ENCODE data around the gene TUBA4B.
A peak's percentile ranks its signal among the peaks of the same experiment; 100 is the strongest.

Gene TUBA4B

DNA sequence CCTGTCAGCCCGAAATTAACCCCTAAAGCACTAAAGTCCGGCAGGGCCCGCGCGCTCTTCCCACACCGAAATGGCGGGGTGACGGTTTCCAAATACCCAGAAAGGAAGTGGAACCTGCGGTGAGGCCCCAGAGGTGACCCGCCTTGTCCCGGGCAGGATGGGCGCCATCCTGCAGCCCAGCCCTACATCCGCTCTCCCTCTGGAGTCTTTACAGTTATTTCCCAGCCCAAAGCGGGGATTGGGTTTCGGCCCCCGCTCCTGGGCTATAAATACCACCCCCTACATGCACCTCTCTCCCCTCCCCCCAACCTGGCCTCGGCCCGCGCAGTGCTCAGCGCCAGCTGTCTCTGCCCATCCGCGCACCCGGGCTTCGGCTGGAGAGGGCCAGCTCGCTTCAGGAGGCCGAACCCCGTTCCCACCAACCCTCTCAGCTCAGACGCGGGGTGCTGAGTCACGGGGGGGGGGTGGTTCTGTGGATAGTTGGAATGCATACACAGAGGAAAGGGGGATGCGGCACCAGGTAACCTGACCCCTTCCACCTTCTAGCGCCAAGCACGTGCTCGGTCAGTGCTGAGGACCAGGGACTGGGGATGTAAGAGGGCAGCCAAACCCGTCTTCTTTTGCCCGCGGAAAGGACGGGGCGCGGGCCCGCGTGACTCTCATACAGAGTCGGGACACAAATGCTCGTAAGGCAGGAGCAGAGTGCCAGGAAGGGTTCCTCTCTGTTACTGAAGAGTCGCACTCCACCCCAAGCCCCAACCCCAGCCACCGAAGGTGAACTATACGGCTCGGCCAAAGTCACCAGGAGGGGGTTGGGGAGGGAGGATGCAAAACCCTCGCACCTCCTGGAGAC, at the start of gene TUBA4B:
TUBA4B (plus strand) TSS at position 344 of the 853 bp plus-strand sequence; CDS start at position 509, 165 bp downstream.
- TF ChIP-seq, protein P1, sequence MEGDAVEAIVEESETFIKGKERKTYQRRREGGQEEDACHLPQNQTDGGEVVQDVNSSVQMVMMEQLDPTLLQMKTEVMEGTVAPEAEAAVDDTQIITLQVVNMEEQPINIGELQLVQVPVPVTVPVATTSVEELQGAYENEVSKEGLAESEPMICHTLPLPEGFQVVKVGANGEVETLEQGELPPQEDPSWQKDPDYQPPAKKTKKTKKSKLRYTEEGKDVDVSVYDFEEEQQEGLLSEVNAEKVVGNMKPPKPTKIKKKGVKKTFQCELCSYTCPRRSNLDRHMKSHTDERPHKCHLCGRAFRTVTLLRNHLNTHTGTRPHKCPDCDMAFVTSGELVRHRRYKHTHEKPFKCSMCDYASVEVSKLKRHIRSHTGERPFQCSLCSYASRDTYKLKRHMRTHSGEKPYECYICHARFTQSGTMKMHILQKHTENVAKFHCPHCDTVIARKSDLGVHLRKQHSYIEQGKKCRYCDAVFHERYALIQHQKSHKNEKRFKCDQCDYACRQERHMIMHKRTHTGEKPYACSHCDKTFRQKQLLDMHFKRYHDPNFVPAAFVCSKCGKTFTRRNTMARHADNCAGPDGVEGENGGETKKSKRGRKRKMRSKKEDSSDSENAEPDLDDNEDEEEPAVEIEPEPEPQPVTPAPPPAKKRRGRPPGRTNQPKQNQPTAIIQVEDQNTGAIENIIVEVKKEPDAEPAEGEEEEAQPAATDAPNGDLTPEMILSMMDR (conservative IDR thresholded peaks at IDR 0.05; ENCODE audit: low read length) = no peak
- H3K4me3 ChIP-seq (ENCODE audit: low read length) = peak within 1 kb of the TSS; percentile 67
- no peak for DNase-seq (ENCODE audit: low read depth)

DNA sequence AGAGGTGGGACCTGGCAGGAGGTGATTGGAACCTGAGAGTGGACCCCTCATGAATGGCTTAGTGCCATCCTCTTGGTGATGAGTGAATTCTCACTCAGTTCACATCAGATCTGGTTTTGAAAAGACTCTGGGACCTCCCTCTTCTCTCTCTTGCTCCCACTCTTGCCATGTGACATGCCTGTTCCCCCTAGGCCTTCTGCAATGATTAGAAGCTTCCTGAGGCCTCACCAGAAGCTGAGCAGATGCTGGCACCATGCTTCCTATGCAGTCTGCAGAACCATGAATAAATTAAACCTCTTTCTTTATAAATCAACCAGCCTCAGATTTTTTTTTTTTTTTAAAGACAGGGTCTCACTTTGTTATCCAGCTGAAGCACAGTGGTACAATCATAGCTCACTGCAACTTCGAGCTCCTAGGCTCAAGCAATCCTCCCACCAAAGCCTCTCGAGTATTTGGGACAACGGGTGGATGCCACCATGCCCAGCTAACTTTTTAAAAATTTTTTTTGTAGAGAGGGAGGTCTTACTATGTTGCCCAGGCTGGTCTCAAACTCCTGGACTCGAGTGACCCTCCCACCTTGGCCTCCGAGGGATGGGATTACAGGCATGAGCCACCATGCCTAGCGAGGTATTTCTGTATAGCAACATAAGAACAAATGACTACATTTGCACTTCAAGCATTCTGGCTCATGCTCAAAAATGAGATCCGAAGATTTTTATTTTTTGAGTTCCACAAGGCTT, 48.4 kb upstream of the TUBA4B start:
- TF ChIP-seq, protein P1 (conservative IDR thresholded peaks at IDR 0.05; ENCODE audit: low read length) = no peak
- no peak for DNase-seq (ENCODE audit: low read depth)
- no peak overlapping the region for H3K4me3 ChIP-seq (ENCODE audit: low read length)

DNA sequence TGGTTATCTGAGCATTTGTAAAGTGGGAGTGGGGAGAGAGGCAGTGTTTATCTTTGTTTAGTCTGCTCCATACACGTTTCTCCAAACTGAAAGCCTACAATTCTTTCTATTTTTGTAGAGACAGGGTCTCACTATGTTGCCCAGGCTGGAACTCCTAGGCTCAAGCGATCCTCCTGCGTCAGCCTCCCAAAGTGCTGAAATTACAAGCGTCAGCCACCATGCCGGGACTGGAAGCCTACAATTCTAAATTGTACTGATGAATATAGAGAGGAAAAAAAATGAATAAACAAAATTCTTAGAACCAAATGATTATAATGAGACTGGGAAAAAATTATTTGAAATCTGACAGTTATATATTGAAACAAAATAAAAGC, 47.9 kb upstream of the TUBA4B start:
- no peak overlapping the region for H3K4me3 ChIP-seq (ENCODE audit: low read length)
- TF ChIP-seq, protein P1 (conservative IDR thresholded peaks at IDR 0.05; ENCODE audit: low read length) = no peak

DNA sequence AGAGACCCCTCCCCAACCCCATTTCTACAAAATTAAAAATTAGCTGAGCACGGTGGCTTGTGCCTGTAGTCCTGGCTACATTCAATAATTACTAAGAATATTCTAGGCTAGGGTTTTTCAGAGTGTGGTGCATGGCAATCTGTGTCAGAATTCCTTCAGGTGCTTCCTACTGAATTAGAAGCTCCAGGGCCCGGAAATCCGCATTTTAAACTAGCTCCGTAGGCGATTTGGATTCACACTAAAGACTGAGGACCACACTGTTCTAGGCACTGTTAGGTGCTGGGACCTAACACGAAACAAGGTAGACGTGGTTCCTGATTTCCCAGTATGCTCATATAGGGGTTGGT, 47.1 kb upstream of the TUBA4B start:
- TF ChIP-seq, protein P1 (conservative IDR thresholded peaks at IDR 0.05; ENCODE audit: low read length) = no peak
- H3K4me3 ChIP-seq (ENCODE audit: low read length) = peak overlapping the region; percentile 83
- no peak for DNase-seq (ENCODE audit: low read depth)

More for the DNA sequence above, 47.9 kb upstream of the TUBA4B start:
- DNase-seq (ENCODE audit: low read depth) = no peak

DNA sequence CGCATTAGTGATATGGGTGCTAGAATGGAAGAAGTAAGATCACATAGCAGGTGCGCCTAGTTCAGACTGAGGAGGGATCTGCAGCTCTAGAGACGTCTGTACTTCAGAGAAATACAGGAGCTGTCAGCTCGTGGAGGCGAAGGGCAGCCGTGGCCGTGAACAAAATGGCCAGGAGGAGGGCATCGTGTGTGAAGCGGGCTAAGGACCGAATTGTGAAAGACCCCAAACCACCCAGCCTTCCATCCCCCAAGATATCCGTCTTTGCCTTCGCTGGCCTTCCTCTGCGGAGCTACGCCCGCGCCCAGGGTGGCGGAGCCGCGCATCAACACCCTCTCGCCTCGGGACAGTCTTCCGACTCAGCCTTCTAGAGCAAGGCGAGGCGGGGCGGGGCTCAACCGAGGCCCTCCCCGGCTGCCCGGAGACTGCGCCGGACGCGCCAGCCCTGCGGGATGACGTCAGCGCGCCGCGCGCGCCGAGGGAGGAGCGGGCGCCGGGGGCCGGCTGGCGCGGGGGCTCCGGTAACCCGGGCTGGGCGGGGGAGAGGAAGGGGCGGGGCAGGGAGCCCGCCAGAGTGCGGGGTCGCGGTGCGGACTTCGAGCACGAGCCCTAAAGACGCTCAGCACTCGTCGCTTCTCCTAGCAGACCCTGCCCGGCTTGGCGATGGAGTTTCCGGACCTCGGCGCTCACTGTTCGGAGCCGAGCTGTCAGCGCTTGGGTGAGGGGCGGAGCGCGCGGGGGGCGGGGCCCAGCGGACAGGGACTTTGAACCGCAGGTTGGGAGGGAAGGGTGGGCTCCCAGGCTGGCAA, 46.5 kb upstream of the TUBA4B start, which contains the start of gene ZFAND2B:
ZFAND2B (plus strand) TSS at position 455 of the 806 bp plus-strand sequence; CDS start at position 661, 206 bp downstream.
- H3K4me3 ChIP-seq (ENCODE audit: low read length) = peak within 1 kb of the TSS; percentile 85
- TF ChIP-seq, protein P1 (conservative IDR thresholded peaks at IDR 0.05; ENCODE audit: low read length) = no peak
- peak; percentile 87 for DNase-seq (ENCODE audit: low read depth)

DNA sequence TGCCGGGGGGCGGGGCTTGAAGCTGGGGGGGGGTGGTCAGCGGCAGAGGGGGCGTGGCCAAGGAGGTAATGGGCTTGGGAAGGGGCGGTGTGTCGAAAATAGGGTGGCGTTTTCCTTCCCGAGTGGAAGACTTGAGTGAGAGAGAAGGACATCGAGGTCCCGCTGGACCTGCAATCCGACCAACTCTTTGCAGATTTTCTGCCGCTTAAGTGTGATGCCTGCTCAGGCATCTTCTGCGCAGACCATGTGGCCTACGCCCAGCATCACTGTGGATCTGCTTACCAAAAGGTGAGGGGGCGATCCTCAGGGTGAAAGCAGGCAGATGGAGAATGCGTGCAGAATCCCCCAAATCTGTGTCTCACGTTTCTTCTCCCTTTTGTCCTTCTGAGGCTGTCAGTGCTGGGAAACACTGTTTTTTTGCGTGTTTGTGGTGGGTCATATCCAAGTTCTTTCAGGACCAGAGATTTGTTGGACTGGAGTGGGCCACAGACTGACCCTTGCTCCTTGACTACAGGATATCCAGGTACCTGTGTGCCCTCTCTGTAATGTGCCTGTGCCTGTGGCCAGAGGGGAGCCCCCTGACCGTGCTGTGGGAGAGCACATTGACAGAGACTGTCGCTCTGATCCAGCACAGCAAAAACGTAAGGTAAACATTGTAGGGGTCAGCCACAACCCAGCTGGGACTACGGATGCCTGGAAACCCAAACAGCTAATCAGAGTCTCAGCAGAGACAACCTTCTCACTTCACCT, 45.7 kb upstream of the TUBA4B start:
- TF ChIP-seq, protein P1 (conservative IDR thresholded peaks at IDR 0.05; ENCODE audit: low read length) = no peak
- H3K4me3 ChIP-seq (ENCODE audit: low read length) = peak overlapping the region; percentile 85
- DNase-seq (ENCODE audit: low read depth) = no peak
